Esophagus muscularis mucosa (tissue), 4 donors: ENCODE measurements around the gene L3MBTL1. TPM values are rescaled to one million over a fixed set of nuclear protein-coding genes. Genes with fewer than 3 reads are reported as not detected.

Experiments used
- DNase-seq: peaks from one replicate; pipeline ENCODE4 v3.0.0-alpha.2; 2017; ENCODE audit errors: extremely low spot score
- H3K27ac ChIP-seq, 4 donors: fragments of 200-600 bp; sonication (generic); replicated peaks in 1 of 4; 1 replicate in 3 of 4; 2 replicates in 1 of 4; pipeline ENCODE4 v1.5.1; 2016 to 2019; ENCODE audit warnings: mild to moderate bottlenecking in 1 of 4
- H3K27me3 ChIP-seq, 4 donors: fragments of 200-600 bp; sonication (generic); one replicate each; pipeline versions ENCODE4 v1.5.1 to v1.6.0; 2016 to 2019
- H3K36me3 ChIP-seq, 4 donors: fragments of 200-600 bp; sonication (generic); one replicate each; pipeline ENCODE4 v1.5.1; 2016 to 2019
- H3K4me1 ChIP-seq, 4 donors: fragments of 200-600 bp; sonication (generic); one replicate each; pipeline ENCODE4 v1.5.1; 2016 to 2019
- H3K4me3 ChIP-seq, 4 donors: fragments of 200-600 bp; sonication (generic); 1 replicate in 2 of 4; 2 replicates in 2 of 4; pipeline ENCODE4 v1.5.1; 2016 to 2019; ENCODE audit warnings: mild to moderate bottlenecking in 4 of 4, moderate library complexity in 1 of 4
- H3K9me3 ChIP-seq, 4 donors: fragments of 200-600 bp; sonication (generic); 1 replicate in 3 of 4; 2 replicates in 1 of 4; pipeline ENCODE4 v1.5.1; 2016 to 2019
- CTCF ChIP-seq, 3 experiments: fragments of 200-600 bp in 2 of 3; fragments of 450-650 bp in 1 of 3; sonication (generic) in 2 of 3; IDR thresholded peaks; one replicate each; pipeline ENCODE4 v1.5.1; 2017 to 2019; ENCODE audit warnings: antibody characterized with exemption in 3 of 3, mild to moderate bottlenecking in 2 of 3, moderate library complexity in 1 of 3
- EP300 ChIP-seq: sonication (generic); formaldehyde crosslinking; IDR thresholded peaks from one replicate; pipeline ENCODE4 v1.6.1; 2017; ENCODE audit warnings: antibody characterized with exemption
- POLR2A ChIP-seq: fragments of 450-650 bp; IDR thresholded peaks from one replicate; pipeline ENCODE4 v1.6.1; 2017; ENCODE audit warnings: antibody characterized with exemption, moderate library complexity, mild to moderate bottlenecking, low read depth
- POLR2AphosphoS5 ChIP-seq, 2 donors: sonication (generic); formaldehyde crosslinking; IDR thresholded peaks; one replicate each; pipeline ENCODE4 v1.6.1; 2017; ENCODE audit warnings: antibody characterized with exemption in 2 of 2
- WGBS: methylation state at CpG from one replicate; pipeline ENCODE4 v1.1.5; 2018; 5-methylcytosine and 5-hydroxymethylcytosine counted together
- intact Hi-C: fragments of 100-400 bp; cut with DNase I; formaldehyde crosslinking; loops from one replicate; pipeline ENCODE4 v1.15.1; 2023
- total RNA-seq, 4 donors: library from RNA; depleted of rRNA; stranded (reverse); fragments of >200 nt; gene quantifications; one replicate each; pipeline versions ENCODE4 v1.1.0 to v1.2.1, GENCODE V29; 2016

Gene L3MBTL1
- total RNA-seq, 4 donors from 2014 or later: 5.6 to 19.5 (median 8.5) TPM

DNA sequence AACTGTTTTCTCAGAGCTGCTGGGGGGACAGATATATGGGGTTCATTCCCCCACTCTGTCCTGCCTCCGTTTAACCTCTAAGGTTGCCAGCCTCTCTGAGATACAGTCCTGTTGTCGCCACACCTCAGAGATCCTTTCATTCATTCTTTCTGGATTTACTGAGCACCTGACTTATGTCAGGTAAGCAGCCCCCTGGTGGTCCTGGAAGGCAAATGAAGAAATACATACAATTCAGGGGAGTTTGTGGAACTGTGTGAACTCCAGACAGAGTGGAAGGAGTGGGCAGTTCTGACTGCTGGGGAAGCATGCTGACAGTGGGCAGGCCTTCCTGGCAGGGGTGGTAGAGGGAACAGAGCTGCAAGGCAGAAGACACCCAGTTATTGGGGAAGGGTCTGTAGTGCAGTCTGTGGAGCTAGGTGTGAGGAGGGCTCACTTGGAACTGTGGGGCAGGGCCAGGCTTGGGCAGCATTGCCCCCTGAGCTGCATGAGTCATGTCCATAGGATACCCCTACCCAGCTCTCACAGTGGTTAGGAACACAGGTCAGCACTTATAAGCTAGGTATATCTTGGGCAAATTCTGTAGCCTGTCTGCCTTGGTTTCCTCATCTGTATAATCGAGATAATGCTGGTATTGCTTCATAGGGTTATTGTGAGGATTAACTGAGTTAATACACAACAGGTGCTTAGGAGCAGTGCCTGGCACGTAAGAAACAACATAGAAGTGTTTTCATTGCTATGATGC, 38.5 kb downstream of the L3MBTL1 start:
- no peaks in the 10 kb centered on the region for H3K27me3 ChIP-seq
- TF ChIP-seq POLR2AphosphoS5 (IDR thresholded peaks at IDR 0.05): no peak
- TF ChIP-seq CTCF (IDR thresholded peaks at IDR 0.05): no peak
- no peak for TF ChIP-seq EP300
- DNase-seq: no peak
- H3K36me3 ChIP-seq: peaks cover 3 to 38% (median 10%) of the 10 kb centered on the region in 4 donors
- intact Hi-C loops: no loop called here
- H3K4me3 ChIP-seq: no peak overlapping the region
- no peak overlapping the region for H3K27ac ChIP-seq
- peaks cover 0 to 6% (median 0%) of the 10 kb centered on the region in 4 donors for H3K9me3 ChIP-seq
- WGBS: 78% methylated on average over 4 of the region's 4 CpGs
- H3K4me1 ChIP-seq: no peaks in the 10 kb centered on the region

DNA sequence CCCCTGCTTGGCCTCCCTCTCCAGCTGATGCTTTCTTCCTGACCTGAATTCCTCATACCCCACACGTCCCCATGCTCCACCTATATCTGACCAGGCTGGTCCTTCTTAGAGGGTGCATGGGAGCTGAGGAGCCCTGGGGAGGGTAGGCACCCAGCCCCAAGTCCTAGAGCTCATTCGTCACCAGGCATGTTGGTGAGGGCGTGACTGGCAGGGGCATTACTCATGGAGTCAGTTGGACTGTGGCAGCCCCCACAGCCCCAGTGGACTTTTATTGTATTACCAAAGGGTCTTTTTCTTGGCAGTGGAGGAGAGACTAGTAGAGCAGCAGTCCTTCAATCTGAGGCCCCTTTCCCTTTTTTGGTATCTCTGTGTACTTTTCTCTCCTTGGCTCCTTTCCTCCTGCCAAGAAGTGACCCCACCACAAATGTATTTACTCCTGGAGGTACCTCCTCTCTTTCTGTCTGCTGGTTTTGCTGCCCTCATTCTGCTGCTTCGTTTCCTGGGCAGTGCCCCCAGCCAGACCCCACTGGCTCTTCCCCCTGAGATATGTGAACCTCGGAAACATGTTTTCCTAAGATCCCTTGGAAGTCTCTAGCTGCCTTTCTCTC, 40.9 kb downstream of the L3MBTL1 start:
- H3K9me3 ChIP-seq: peaks cover 0 to 6% (median 0%) of the 10 kb centered on the region in 4 donors
- intact Hi-C loops: no loop called here
- H3K4me3 ChIP-seq: no peak overlapping the region
- no peak overlapping the region for H3K27ac ChIP-seq
- no peak for DNase-seq
- 61% methylated on average over 5 of the region's 5 CpGs for WGBS
- TF ChIP-seq POLR2AphosphoS5 (IDR thresholded peaks at IDR 0.05) (no peak), EP300 (no peak), POLR2A (no peak), CTCF (IDR thresholded peaks at IDR 0.05) (no peak)
- no peaks in the 10 kb centered on the region for H3K27me3 ChIP-seq
- no peaks in the 10 kb centered on the region for H3K4me1 ChIP-seq
- H3K36me3 ChIP-seq: peaks cover 0 to 28% (median 9%) of the 10 kb centered on the region in 4 donors

- Histone ChIP-seq H3K36me3 (peaks cover 0 to 28% (median 9%) of the 10 kb centered on the region in 4 donors), H3K4me1 (no peaks in the 10 kb centered on the region), H3K4me3 (no peak overlapping the region), H3K27me3 (no peaks in the 10 kb centered on the region), H3K9me3 (peaks cover 0 to 6% (median 0%) of the 10 kb centered on the region in 4 donors), H3K27ac (no peak overlapping the region)
- WGBS: 92% methylated on average over 3 of the region's 4 CpGs
- no peak for DNase-seq
- intact Hi-C loops: no loop called here
- TF ChIP-seq POLR2AphosphoS5 (IDR thresholded peaks at IDR 0.05) (no peak), POLR2A (no peak), CTCF (IDR thresholded peaks at IDR 0.05) (no peak), EP300 (no peak)
Measured at GRCh38 chr20:43549416-43550065, 42.0 kb downstream of the L3MBTL1 start.

GRCh38 chr20:43550456-43550855, 43.0 kb downstream of the L3MBTL1 start:
- WGBS: 97% methylated on average over 2 of the region's 2 CpGs
- H3K4me3 ChIP-seq: no peak overlapping the region
- intact Hi-C loops: no loop called here
- no peak for TF ChIP-seq POLR2AphosphoS5 (IDR thresholded peaks at IDR 0.05)
- TF ChIP-seq EP300: no peak
- TF ChIP-seq CTCF (IDR thresholded peaks at IDR 0.05): no peak
- TF ChIP-seq POLR2A: no peak
- DNase-seq: no peak
- no peak overlapping the region for H3K27ac ChIP-seq
- peaks cover 0 to 6% (median 0%) of the 10 kb centered on the region in 4 donors for H3K9me3 ChIP-seq
- no peaks in the 10 kb centered on the region for H3K27me3 ChIP-seq
- no peaks in the 10 kb centered on the region for H3K4me1 ChIP-seq
- H3K36me3 ChIP-seq: peaks cover 0 to 26% (median 9%) of the 10 kb centered on the region in 4 donors
